Endothelial cell (in vitro differentiated cells): Measurements from ENCODE around the gene RHEX. TPM values are rescaled to one million over a fixed set of nuclear protein-coding genes. Genes with fewer than 3 reads are reported as not detected.

Experiments used
- DNase-seq: peaks from one replicate; pipeline ENCODE4 v3.0.0; 2021; ENCODE audit warnings: low spot score
- H3K27ac Mint-ChIP-seq: one replicate; pipeline ENCODE4 v1.8.0; 2021; ENCODE audit warnings: mixed read lengths, inconsistent platforms; ENCODE audit not compliant: unreplicated experiment
- H3K27me3 Mint-ChIP-seq: one replicate; pipeline ENCODE4 v1.8.0; 2021; ENCODE audit warnings: mild to moderate bottlenecking, moderate library complexity, mixed read lengths, inconsistent platforms; ENCODE audit not compliant: unreplicated experiment
- H3K36me3 Mint-ChIP-seq: one replicate; pipeline ENCODE4 v1.8.0; 2021; ENCODE audit warnings: mild to moderate bottlenecking, low read depth, mixed read lengths, inconsistent platforms; ENCODE audit not compliant: unreplicated experiment
- H3K4me1 Mint-ChIP-seq: one replicate; pipeline ENCODE4 v1.8.0; 2021; ENCODE audit warnings: mild to moderate bottlenecking, mixed read lengths, inconsistent platforms; ENCODE audit not compliant: unreplicated experiment
- H3K4me3 Mint-ChIP-seq: one replicate; pipeline ENCODE4 v1.8.0; 2021; ENCODE audit warnings: mild to moderate bottlenecking, mixed read lengths, inconsistent platforms; ENCODE audit not compliant: unreplicated experiment
- H3K9me3 Mint-ChIP-seq: one replicate; pipeline ENCODE4 v1.8.0; 2021; ENCODE audit warnings: mixed read lengths, inconsistent platforms; ENCODE audit not compliant: unreplicated experiment
- CTCF ChIP-seq: fragments of 200-600 bp; sonication (generic); IDR thresholded peaks from one replicate; pipeline ENCODE4 v1.5.0; 2021; ENCODE audit warnings: antibody characterized with exemption; ENCODE audit not compliant: unreplicated experiment
- total RNA-seq: library from RNA; stranded (reverse); fragmentation: NEBNext Ultra II Directional; extraction: Animal tissue kit (Norgen Biotek cat#: 25700); gene quantifications from one replicate; pipeline ENCODE4 v1.2.1, GENCODE V29; 2021; ENCODE audit not compliant: unreplicated experiment

Gene RHEX
- total RNA-seq, 1 donor from 2014 or later = not detected

- Mint-ChIP-seq H3K27ac (no peak overlapping the region), H3K4me3 (no peak overlapping the region), H3K36me3 (no peaks in the 10 kb centered on the region), H3K27me3 (no peaks in the 10 kb centered on the region), H3K4me1 (no peaks in the 10 kb centered on the region), H3K9me3 (no peaks in the 10 kb centered on the region)
- no peak for DNase-seq
- TF ChIP-seq CTCF = no peak
These were observed 27.2 kb downstream of the RHEX start for GRCh38 chr1:206080026-206080820.

- no peak for TF ChIP-seq CTCF
- no peaks in the 10 kb centered on the region for H3K4me1 Mint-ChIP-seq
- no peak for DNase-seq
- H3K9me3 Mint-ChIP-seq = no peaks in the 10 kb centered on the region
- H3K36me3 Mint-ChIP-seq = no peaks in the 10 kb centered on the region
- H3K27me3 Mint-ChIP-seq = no peaks in the 10 kb centered on the region
- no peak overlapping the region for H3K27ac Mint-ChIP-seq
- H3K4me3 Mint-ChIP-seq = no peak overlapping the region
These were observed 28.9 kb downstream of the RHEX start for GRCh38 chr1:206081856-206082255.

- no peak overlapping the region for H3K4me3 Mint-ChIP-seq
- H3K27ac Mint-ChIP-seq = no peak overlapping the region
- H3K36me3 Mint-ChIP-seq = no peaks in the 10 kb centered on the region
- H3K9me3 Mint-ChIP-seq = no peaks in the 10 kb centered on the region
- no peaks in the 10 kb centered on the region for H3K27me3 Mint-ChIP-seq
- DNase-seq = no peak
- H3K4me1 Mint-ChIP-seq = no peaks in the 10 kb centered on the region
- no peak for TF ChIP-seq CTCF
These were observed 30.1 kb downstream of the RHEX start for GRCh38 chr1:206082831-206083695.

GRCh38 chr1:206083750-206084149 is 30.8 kb downstream of the RHEX start:
- no peaks in the 10 kb centered on the region for H3K36me3 Mint-ChIP-seq
- no peak overlapping the region for H3K4me3 Mint-ChIP-seq
- no peaks in the 10 kb centered on the region for H3K9me3 Mint-ChIP-seq
- DNase-seq = no peak
- no peaks in the 10 kb centered on the region for H3K27me3 Mint-ChIP-seq
- H3K4me1 Mint-ChIP-seq = no peaks in the 10 kb centered on the region
- no peak for TF ChIP-seq CTCF
- no peak overlapping the region for H3K27ac Mint-ChIP-seq

GRCh38 chr1:206087091-206087490 is 34.1 kb downstream of the RHEX start:
- Mint-ChIP-seq H3K27ac (no peak overlapping the region), H3K9me3 (no peaks in the 10 kb centered on the region), H3K4me3 (no peak overlapping the region), H3K27me3 (no peaks in the 10 kb centered on the region), H3K4me1 (no peaks in the 10 kb centered on the region), H3K36me3 (no peaks in the 10 kb centered on the region)
- TF ChIP-seq CTCF = no peak
- DNase-seq = no peak
